Skeletal muscle tissue (tissue), 4 donors: ENCODE results near the gene MBD3L2. TPM values are rescaled to one million over a fixed set of nuclear protein-coding genes. Genes with fewer than 3 reads are reported as not detected.
"Not testable (repeated sequence)": the region's sequence is repeated elsewhere in the genome, so short reads cannot be mapped to it uniquely, and the experiment has no call there.

ENCODE experiments used
- H3K27ac ChIP-seq: one replicate; pipeline ENCODE4 v1.7.0; 2013; ENCODE audit warnings: mild to moderate bottlenecking, low read depth, low read length, inconsistent platforms
- H3K27me3 ChIP-seq, 3 donors: one replicate each; pipeline ENCODE4 v1.7.0; 2013; ENCODE audit warnings: low read length in 3 of 3; ENCODE audit not compliant: control insufficient read depth in 3 of 3, insufficient read depth in 3 of 3
- H3K36me3 ChIP-seq, 3 donors: one replicate each; pipeline ENCODE4 v1.7.0; 2013; ENCODE audit warnings: low read length in 3 of 3; ENCODE audit not compliant: control insufficient read depth in 3 of 3, insufficient read depth in 3 of 3
- H3K4me1 ChIP-seq, 3 donors: one replicate each; pipeline ENCODE4 v1.7.0; 2013; ENCODE audit warnings: low read length in 3 of 3, mild to moderate bottlenecking in 3 of 3; ENCODE audit not compliant: control insufficient read depth in 3 of 3, insufficient read depth in 3 of 3
- H3K4me3 ChIP-seq, 3 donors: one replicate each; pipeline ENCODE4 v1.7.0; 2013; ENCODE audit warnings: low read length in 3 of 3
- H3K9ac ChIP-seq, 3 donors: one replicate each; pipeline ENCODE4 v1.7.0; 2013; ENCODE audit warnings: low read length in 3 of 3, mild to moderate bottlenecking in 3 of 3, moderate library complexity in 2 of 3, low read depth in 1 of 3
- H3K9me3 ChIP-seq, 3 donors: one replicate each; pipeline ENCODE4 v1.7.0; 2013; ENCODE audit warnings: low read length in 3 of 3; ENCODE audit not compliant: control insufficient read depth in 3 of 3
- total RNA-seq: library from RNA; depleted of rRNA; stranded (reverse); fragments of >200 nt; gene quantifications from one replicate; pipeline ENCODE4 v1.2.3, GENCODE V29; 2014
- donor health status: Osteomylitis.

MBD3L2 gene
- total RNA-seq, 1 donor from 2014 or later = not detected

DNA sequence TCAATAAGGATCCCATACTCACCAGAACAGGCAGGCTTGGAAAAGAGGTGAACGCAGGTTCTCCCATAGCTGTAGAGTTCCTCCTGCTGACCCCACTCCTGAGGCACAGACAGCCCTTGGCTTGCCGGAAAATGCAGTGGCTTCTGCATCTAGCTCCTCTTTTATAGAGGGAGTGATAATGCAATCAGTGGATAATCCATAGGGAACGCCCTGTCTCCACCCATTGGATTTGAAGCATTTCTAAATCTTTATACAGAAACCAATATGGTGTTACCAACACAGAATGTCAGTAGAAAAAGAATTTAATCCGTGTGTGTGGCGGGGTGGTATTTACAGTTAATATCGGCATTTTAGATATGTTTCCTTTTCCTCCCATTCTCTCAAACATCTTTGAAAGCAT, 27.8 kb upstream of the MBD3L2 start, which contains the start of gene MBD3L2B:
MBD3L2B (minus strand) TSS at position 101 of the 400 bp plus-strand sequence; CDS start at position 67, 34 bp downstream.
- H3K9me3 ChIP-seq, H3K27ac ChIP-seq, H3K36me3 ChIP-seq, H3K4me1 ChIP-seq, H3K4me3 ChIP-seq, H3K9ac ChIP-seq, H3K27me3 ChIP-seq: not testable (repeated sequence)

DNA sequence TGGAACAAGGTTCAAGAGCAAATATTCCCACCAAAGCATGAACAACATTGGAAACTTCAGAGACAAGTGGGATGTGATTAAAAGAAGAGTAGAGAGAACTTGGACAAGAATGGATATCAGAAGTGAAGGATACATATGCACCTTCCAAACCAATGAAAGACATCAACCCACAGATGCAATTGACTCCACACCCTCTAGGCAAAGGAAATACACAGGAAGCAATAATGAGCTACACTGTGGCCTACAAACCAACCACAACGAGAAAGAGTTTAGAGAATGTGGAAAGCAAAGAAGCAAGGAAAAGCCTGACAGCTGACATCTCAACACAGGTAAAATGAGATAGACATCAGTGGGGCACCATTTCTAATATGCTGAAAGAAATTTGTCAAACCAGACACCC, 20.3 kb upstream of the MBD3L2 start:
- not testable (repeated sequence) for H3K36me3 ChIP-seq

DNA sequence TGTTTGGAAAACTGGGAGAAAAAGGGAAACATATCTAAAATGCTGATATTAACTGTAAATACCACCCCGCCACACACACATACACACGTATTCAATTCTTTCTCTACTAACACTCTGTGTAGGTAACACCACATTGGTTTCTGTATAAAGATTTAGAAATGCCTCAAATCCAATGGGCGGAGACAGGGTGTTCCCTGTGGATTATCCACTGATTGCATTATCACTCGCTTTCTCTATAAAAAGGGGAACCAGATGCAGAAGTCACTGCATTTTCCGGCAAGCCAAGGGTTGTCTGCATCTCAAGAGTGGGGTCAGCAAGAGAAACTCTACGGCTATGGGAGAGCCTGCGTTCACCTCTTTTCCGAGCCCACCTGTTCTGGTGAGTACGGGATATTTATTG, 18.8 kb upstream of the MBD3L2 start, which contains the start of gene MBD3L5:
MBD3L5 (plus strand) TSS at position 301 of the 400 bp plus-strand sequence; CDS start at position 335, 34 bp downstream.
- H3K27me3 ChIP-seq, H3K36me3 ChIP-seq, H3K9me3 ChIP-seq, H3K9ac ChIP-seq, H3K4me3 ChIP-seq, H3K4me1 ChIP-seq, H3K27ac ChIP-seq: not testable (repeated sequence)

More for the DNA sequence above, 20.3 kb upstream of the MBD3L2 start:
- H3K9ac ChIP-seq, H3K4me1 ChIP-seq, H3K27ac ChIP-seq, H3K27me3 ChIP-seq, H3K9me3 ChIP-seq, H3K4me3 ChIP-seq: not testable (repeated sequence)

DNA sequence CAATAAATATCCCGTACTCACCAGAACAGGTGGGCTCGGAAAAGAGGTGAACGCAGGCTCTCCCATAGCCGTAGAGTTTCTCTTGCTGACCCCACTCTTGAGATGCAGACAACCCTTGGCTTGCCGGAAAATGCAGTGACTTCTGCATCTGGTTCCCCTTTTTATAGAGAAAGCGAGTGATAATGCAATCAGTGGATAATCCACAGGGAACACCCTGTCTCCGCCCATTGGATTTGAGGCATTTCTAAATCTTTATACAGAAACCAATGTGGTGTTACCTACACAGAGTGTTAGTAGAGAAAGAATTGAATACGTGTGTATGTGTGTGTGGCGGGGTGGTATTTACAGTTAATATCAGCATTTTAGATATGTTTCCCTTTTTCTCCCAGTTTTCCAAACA, 9.0 kb upstream of the MBD3L2 start, which contains the start of gene MBD3L4:
MBD3L4 (minus strand) TSS at position 101 of the 400 bp plus-strand sequence; CDS start at position 66, 35 bp downstream.
- not testable (repeated sequence) for H3K4me1 ChIP-seq, H3K4me3 ChIP-seq, H3K27ac ChIP-seq, H3K36me3 ChIP-seq, H3K9ac ChIP-seq, H3K9me3 ChIP-seq, H3K27me3 ChIP-seq

DNA sequence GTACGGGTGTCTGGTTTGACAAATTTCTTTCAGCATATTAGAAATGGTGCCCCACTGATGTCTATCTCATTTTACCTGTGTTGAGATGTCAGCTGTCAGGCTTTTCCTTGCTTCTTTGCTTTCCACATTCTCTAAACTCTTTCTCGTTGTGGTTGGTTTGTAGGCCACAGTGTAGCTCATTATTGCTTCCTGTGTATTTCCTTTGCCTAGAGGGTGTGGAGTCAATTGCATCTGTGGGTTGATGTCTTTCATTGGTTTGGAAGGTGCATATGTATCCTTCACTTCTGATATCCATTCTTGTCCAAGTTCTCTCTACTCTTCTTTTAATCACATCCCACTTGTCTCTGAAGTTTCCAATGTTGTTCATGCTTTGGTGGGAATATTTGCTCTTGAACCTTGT, 7.6 kb upstream of the MBD3L2 start:
- not testable (repeated sequence) for H3K36me3 ChIP-seq, H3K4me1 ChIP-seq, H3K27me3 ChIP-seq, H3K27ac ChIP-seq, H3K4me3 ChIP-seq, H3K9ac ChIP-seq, H3K9me3 ChIP-seq

DNA sequence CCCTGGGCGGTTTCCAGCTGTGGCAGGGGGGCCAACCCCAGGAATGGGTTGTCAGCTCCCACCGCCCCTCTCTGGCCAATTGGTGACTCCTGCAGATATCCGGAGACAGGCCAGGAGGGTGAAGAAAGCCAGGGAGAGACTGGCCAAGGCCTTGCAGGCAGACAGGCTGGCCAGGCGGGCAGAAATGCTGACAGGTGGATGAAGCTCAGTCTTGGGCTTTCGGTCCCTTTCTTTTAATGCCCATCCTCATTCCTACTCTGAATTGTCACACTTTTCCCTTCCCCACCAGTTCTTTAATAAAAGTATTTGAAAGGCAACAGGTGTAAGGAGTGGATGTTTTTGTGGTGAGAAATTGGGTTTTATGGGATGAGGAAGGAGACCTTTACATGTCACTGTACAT, 2.3 kb downstream of the MBD3L2 start:
- not testable (repeated sequence) for H3K9ac ChIP-seq, H3K4me3 ChIP-seq, H3K36me3 ChIP-seq, H3K9me3 ChIP-seq, H3K27ac ChIP-seq, H3K27me3 ChIP-seq, H3K4me1 ChIP-seq

DNA sequence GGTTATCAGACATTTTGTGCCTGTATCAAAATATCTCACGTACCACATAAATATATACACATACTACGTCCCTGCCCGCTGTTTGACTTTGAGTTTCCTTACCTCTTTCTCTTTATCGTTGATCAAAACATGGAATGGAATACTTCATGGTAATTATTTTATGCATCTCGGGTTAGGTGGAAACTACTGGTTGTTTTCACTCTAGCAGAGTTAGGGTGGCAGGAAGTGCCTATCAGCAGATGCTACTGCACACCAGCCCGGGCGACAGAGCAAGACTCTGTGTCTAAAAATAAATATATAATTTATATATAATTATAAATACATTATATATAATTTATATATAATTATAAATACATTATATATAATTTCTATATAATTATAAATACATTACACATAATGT, 3.8 kb downstream of the MBD3L2 start:
- H3K9me3 ChIP-seq, H3K36me3 ChIP-seq, H3K27me3 ChIP-seq, H3K4me3 ChIP-seq, H3K4me1 ChIP-seq, H3K27ac ChIP-seq, H3K9ac ChIP-seq: not testable (repeated sequence)

DNA sequence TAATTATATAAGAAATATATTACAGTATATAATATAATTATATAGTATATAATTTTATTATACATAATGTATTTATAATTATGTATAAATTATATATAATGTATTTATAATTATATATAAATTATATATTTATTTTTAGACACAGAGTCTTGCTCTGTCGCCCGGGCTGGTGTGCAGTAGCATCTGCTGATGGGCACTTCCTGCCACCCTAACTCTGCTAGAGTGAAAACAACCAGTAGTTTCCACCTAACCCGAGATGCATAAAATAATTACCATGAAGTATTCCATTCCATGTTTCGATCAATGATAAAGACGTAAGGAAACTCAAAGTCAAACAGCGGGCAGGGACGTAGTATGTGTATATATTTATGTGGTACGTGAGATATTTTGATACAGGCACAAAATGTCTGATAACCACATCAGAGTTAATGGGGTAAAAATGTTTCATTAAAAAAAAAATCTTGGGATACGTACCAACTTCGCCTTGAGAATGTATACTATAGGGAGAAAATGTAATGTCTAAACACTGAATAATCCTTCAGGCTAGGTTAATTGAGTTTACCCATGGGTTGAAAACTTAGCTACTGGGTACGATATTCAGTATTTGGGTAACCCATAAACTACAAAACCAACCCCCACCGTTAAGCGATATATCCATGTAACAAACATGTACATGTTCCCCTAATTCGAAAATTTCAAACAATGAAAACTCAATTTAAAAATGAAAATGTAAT, 5.7 kb downstream of the MBD3L2 start:
- H3K36me3 ChIP-seq, H3K27ac ChIP-seq, H3K9me3 ChIP-seq, H3K4me1 ChIP-seq, H3K27me3 ChIP-seq, H3K9ac ChIP-seq, H3K4me3 ChIP-seq: not testable (repeated sequence)

DNA sequence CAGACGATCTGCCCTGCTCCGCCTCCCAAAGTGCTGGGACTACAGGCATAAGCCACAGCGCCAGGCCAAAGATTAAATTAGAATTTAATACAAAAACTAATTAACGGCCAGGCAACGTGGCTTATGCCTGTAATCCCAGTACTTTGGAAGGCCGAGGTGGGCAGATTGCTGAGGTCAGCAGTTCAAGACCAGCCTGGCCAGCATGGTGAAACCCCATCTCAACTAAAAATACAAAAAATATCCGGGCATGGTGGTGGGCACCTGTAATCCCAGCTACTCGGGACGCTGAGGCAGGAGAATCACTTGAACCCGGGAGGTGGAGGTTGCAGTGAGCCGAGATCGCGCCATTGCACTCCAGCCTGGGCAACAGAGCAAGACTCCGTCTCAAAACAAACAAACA, 6.6 kb downstream of the MBD3L2 start:
- not testable (repeated sequence) for H3K9me3 ChIP-seq, H3K4me1 ChIP-seq, H3K27me3 ChIP-seq, H3K4me3 ChIP-seq, H3K9ac ChIP-seq, H3K27ac ChIP-seq, H3K36me3 ChIP-seq

DNA sequence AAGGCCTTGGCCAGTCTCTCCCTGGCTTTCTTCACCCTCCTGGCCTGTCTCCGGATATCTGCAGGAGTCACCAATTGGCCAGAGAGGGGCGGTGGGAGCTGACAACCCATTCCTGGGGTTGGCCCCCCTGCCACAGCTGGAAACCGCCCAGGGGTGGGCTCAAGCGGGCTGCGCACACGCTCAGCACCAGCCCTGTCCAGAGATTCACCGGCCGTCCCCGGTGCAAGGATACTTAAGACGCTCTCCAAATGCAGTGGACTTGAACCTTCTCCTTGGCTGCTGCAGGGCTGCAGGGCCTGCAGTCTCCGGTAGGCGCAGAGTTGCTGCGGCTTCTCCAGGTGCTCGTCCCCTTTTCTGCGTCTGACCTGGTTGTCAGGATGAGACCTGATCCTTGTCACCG, 7.2 kb downstream of the MBD3L2 start:
- H3K4me1 ChIP-seq, H3K36me3 ChIP-seq: not testable (repeated sequence)

More for the DNA sequence above, 7.2 kb downstream of the MBD3L2 start:
- H3K4me3 ChIP-seq, H3K27ac ChIP-seq, H3K27me3 ChIP-seq, H3K9ac ChIP-seq, H3K9me3 ChIP-seq: not testable (repeated sequence)
